HepG2 (cell line): ENCODE data around the gene PPM1M. TPM values are rescaled to one million over a fixed set of nuclear protein-coding genes. Genes with fewer than 3 reads are reported as not detected.

Source experiments
- CCAR2 ChIP-seq: fragments of 200-400 bp; formaldehyde crosslinking; optimal IDR thresholded peaks from 2 replicates; pipeline ENCODE3; 2018; ENCODE audit warnings: low read depth, mild to moderate bottlenecking, low read length, moderate library complexity
- DMTF1 ChIP-seq: sonication (generic); formaldehyde crosslinking; IDR thresholded peaks from 2 replicates; pipeline ENCODE4 v1.4.0; 2020; ENCODE audit warnings: mild to moderate bottlenecking, missing genetic modification reagents
- ETV6 ChIP-seq: sonication (generic); formaldehyde crosslinking; conservative IDR thresholded peaks from 2 replicates; pipeline ENCODE4 v1.4.0; 2020; ENCODE audit warnings: missing genetic modification reagents
- KLF9 ChIP-seq: IDR thresholded peaks from 2 replicates; pipeline ENCODE4 v1.6.1; 2016; ENCODE audit warnings: low read depth
- RXRB ChIP-seq: IDR thresholded peaks from 2 replicates; pipeline ENCODE4 v1.6.1; 2016; ENCODE audit warnings: borderline replicate concordance, missing genetic modification reagents, missing compliant biosample characterization
- THAP7 ChIP-seq: sonication (generic); formaldehyde crosslinking; IDR thresholded peaks from 2 replicates; pipeline ENCODE4 v1.8.1; 2023; ENCODE audit warnings: mild to moderate bottlenecking, missing genetic modification reagents
- TSC22D2 ChIP-seq: sonication (generic); formaldehyde crosslinking; IDR thresholded peaks from 2 replicates; pipeline ENCODE4 v1.5.1; 2020; ENCODE audit warnings: missing genetic modification reagents, mild to moderate bottlenecking, borderline replicate concordance
- ZGPAT ChIP-seq: IDR thresholded peaks from 2 replicates; pipeline ENCODE4 v1.6.1; 2016; ENCODE audit warnings: mild to moderate bottlenecking
- ZNF562 ChIP-seq: sonication (generic); formaldehyde crosslinking; IDR thresholded peaks from 2 replicates; pipeline ENCODE4 v1.8.0; 2022; ENCODE audit warnings: missing genetic modification reagents, borderline replicate concordance
- ZSCAN25 ChIP-seq: sonication (generic); formaldehyde crosslinking; IDR thresholded peaks from 2 replicates; pipeline ENCODE4 v1.8.0; 2022; ENCODE audit warnings: mild to moderate bottlenecking, missing genetic modification reagents
- polyA plus RNA-seq, 8 experiments: library from polyadenylated mRNA; depleted of rRNA in 3 of 8; stranded (reverse) in 7 of 8; unstranded in 1 of 8; fragments of >200 nt; fragmentation: Illumina TruSeq in 4 of 8; extraction: Trizol in 4 of 8; gene quantifications; 2 replicates each; pipeline versions ENCODE4 v1.2.1 to v1.2.3, GENCODE V29; 2011 to 2016; ENCODE audit warnings: low read depth in 4 of 8, missing spikeins in 1 of 8, mixed read lengths in 1 of 8; ENCODE audit not compliant: insufficient read depth in 1 of 8
- total RNA-seq, 5 experiments: library from RNA; depleted of rRNA; stranded (reverse); fragments of >200 nt; fragmentation: Illumina TruSeq; extraction: Trizol; gene quantifications; 2 replicates each; pipeline ENCODE4 v1.2.3, GENCODE V29; 2016; ENCODE audit warnings: low read depth in 1 of 5
- TF ChIP-seq, protein P1 (sequence below): IDR thresholded peaks from 2 replicates; pipeline ENCODE4 v1.6.1; 2012; ENCODE audit warnings: low read depth, low read length, improper control_type of control experiment
- TF ChIP-seq, protein P2 (sequence below): sonication (generic); formaldehyde crosslinking; IDR thresholded peaks from 2 replicates; pipeline ENCODE4 v1.4.0; 2020; ENCODE audit warnings: missing genetic modification reagents, mild to moderate bottlenecking, borderline replicate concordance
- TF ChIP-seq, protein P3 (sequence below): fragments of 450-650 bp; IDR thresholded peaks from 2 replicates; pipeline ENCODE4 v1.6.1; 2017

Gene PPM1M
- total and polyA plus RNA-seq, 2 of the 13 experiments (the other 11 are each of a cell fraction or from before 2014, with no cell fraction given), result 2.5 to 5.9 TPM

GRCh38 chr3:52289747-52290595, 44.4 kb downstream of the PPM1M start (continued):
- TF ChIP-seq, protein P1, sequence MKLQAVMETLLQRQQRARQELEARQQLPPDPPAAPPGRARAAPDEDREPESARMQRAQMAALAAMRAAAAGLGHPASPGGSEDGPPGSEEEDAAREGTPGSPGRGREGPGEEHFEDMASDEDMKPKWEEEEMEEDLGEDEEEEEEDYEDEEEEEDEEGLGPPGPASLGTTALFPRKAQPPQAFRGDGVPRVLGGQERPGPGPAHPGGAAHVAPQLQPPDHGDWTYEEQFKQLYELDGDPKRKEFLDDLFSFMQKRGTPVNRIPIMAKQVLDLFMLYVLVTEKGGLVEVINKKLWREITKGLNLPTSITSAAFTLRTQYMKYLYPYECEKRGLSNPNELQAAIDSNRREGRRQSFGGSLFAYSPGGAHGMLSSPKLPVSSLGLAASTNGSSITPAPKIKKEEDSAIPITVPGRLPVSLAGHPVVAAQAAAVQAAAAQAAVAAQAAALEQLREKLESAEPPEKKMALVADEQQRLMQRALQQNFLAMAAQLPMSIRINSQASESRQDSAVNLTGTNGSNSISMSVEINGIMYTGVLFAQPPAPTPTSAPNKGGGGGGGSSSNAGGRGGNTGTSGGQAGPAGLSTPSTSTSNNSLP, result peak; percentile 9; the same call in 1 of the 2 replicates
- TF ChIP-seq TSC22D2 (CRISPR knock-in tag), result peak; percentile 17; the same call in 1 of the 2 replicates
- TF ChIP-seq, protein P2, sequence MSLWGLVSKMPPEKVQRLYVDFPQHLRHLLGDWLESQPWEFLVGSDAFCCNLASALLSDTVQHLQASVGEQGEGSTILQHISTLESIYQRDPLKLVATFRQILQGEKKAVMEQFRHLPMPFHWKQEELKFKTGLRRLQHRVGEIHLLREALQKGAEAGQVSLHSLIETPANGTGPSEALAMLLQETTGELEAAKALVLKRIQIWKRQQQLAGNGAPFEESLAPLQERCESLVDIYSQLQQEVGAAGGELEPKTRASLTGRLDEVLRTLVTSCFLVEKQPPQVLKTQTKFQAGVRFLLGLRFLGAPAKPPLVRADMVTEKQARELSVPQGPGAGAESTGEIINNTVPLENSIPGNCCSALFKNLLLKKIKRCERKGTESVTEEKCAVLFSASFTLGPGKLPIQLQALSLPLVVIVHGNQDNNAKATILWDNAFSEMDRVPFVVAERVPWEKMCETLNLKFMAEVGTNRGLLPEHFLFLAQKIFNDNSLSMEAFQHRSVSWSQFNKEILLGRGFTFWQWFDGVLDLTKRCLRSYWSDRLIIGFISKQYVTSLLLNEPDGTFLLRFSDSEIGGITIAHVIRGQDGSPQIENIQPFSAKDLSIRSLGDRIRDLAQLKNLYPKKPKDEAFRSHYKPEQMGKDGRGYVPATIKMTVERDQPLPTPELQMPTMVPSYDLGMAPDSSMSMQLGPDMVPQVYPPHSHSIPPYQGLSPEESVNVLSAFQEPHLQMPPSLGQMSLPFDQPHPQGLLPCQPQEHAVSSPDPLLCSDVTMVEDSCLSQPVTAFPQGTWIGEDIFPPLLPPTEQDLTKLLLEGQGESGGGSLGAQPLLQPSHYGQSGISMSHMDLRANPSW (CRISPR knock-in tag), result peak; percentile 93; the same call in 1 of the 2 replicates
- peak; percentile 83 for TF ChIP-seq RXRB (CRISPR knock-in tag)
- TF ChIP-seq, protein P3, sequence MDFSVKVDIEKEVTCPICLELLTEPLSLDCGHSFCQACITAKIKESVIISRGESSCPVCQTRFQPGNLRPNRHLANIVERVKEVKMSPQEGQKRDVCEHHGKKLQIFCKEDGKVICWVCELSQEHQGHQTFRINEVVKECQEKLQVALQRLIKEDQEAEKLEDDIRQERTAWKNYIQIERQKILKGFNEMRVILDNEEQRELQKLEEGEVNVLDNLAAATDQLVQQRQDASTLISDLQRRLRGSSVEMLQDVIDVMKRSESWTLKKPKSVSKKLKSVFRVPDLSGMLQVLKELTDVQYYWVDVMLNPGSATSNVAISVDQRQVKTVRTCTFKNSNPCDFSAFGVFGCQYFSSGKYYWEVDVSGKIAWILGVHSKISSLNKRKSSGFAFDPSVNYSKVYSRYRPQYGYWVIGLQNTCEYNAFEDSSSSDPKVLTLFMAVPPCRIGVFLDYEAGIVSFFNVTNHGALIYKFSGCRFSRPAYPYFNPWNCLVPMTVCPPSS, result no peak
- TF ChIP-seq KLF9 (CRISPR knock-in tag), result peak; percentile 38; the same call in 1 of the 2 replicates
- TF ChIP-seq CCAR2, result no peak
- TF ChIP-seq ZNF562, result no peak
- TF ChIP-seq ZSCAN25 (CRISPR knock-in tag), result peak; percentile 46; the same call in 1 of the 2 replicates
- TF ChIP-seq ETV6 (CRISPR knock-in tag), result 0 out of 2 replicates have a peak, but pooled peaks have one; percentile 23
- TF ChIP-seq THAP7 (CRISPR knock-in tag), result no peak
- no peak for TF ChIP-seq DMTF1 (CRISPR knock-in tag)
- peak; percentile 79 for TF ChIP-seq ZGPAT
